ENCODE results near the gene FLVCR2.

FLVCR2 gene

GRCh38 chr14:75558440-75558839 is 20.0 kb upstream of the FLVCR2 start:
- no peak for DNase-seq (ENCODE audit: low spot score)

DNA sequence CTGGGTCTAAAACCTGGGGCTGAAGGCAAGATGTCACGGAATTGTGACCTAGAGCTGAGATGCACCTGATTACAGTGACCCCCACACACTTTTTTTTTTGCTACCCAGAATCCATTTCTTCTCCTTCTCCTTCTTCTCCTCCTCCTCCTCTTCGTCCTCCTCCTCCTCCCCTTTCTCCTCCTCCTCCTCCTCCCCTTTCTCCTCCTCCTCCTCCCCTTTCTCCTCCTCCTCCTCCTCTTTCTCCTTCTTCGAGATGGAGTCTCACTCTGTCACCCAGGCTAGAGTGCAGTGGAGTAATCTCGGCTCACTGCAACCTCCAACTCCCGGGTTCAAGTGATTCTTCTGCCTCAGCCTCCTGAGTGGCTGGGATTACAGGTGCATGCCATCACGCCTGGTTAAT is 19.4 kb upstream of the FLVCR2 start:
- DNase-seq (ENCODE audit: low spot score) = no peak

- peak; percentile 78 for DNase-seq (ENCODE audit: low spot score)
Measured at GRCh38 chr14:75559451-75560222, 18.8 kb upstream of the FLVCR2 start.

GRCh38 chr14:75561013-75561432 is 17.4 kb upstream of the FLVCR2 start:
- DNase-seq (ENCODE audit: low spot score) = peak; percentile 51

- peak; percentile 87 for DNase-seq (ENCODE audit: low spot score)
Measured at GRCh38 chr14:75562089-75562488, 16.3 kb upstream of the FLVCR2 start.

GRCh38 chr14:75562489-75562888 is 15.9 kb upstream of the FLVCR2 start:
- DNase-seq (ENCODE audit: low spot score) = no peak

GRCh38 chr14:75563931-75564330 is 14.5 kb upstream of the FLVCR2 start:
- no peak for DNase-seq (ENCODE audit: low spot score)

- DNase-seq (ENCODE audit: low spot score) = no peak
Measured at GRCh38 chr14:75565056-75565455, 13.4 kb upstream of the FLVCR2 start.

DNA sequence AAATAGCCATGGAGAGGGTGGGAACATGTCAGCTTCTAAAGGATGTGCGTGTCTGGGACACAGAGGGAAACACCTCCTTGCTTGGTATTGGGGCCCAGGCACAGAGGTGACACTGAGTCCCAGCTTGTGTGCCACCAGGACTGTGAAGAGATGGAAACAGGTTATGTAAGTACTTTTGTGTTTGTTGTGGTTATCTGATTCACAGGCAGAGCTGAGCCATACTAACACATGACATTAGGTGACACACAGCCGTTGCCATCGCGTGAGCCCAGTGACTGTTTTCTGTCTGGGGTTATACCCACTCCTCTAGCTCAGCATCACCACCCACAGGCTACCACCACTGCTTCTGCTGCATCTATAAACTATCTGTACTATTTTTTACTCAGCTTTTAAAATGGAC is 12.1 kb upstream of the FLVCR2 start:
- DNase-seq (ENCODE audit: low spot score) = peak; percentile 93

DNA sequence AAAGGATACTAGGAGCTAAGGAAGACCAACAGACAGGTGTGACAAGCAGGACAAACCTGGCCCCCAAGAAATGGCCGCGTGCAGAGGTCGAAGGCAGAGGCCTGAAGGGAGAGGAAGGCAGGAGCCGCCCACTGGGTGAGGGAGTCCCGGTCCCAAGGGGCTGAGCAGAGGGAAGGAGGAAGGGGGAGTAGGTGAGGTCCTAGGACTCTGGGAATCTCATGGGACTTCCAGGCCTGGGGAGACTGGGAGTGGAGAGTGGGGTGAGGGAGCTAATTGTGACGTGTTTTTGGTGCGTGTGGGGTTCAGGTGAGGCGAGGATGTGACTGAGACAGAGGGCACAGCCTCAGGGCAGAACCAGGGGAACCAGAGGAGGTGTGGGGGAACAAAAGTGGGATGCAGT is 11.7 kb upstream of the FLVCR2 start:
- DNase-seq (ENCODE audit: low spot score) = no peak

DNA sequence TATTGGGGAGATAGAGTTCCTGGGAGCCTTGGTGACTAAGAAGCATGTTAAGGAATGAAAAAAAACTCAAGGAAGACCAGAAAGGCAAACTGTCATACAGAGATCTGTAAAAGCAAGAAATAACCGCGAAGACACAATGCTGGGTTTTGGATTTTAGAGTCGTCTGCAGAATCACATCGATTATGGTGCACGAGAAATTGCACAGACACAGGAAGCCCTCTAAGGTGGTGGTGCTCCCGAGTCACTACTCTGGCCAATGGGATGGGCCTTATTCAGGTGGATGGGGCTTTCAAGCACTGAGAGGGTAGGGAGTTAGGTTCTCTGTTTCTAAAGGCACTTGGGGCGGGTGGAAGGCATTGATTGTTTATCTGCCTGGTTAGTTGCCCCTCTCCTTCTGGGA is 10.3 kb upstream of the FLVCR2 start:
- DNase-seq (ENCODE audit: low spot score) = peak; percentile 50

GRCh38 chr14:75568791-75569190 is 9.6 kb upstream of the FLVCR2 start:
- DNase-seq (ENCODE audit: low spot score) = peak; percentile 53

DNA sequence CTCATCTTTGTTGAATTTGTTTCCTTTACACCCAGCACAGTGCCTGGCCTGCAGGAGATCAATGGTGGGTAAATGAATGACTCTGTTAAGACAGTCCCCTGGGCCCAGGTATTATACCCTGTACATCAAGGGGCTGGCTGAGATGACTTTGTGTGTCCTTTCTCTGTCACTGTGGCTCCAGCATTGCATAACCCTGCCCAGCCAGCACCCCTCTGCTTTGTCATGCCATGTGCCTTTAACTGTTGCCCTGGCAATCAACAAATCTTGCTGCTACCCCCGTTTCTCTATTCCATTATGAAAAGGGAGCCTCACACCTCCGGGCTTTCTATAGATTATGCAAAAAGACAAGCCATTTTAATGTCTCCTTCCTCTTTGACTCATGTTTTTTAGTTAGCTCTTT is 7.6 kb upstream of the FLVCR2 start:
- DNase-seq (ENCODE audit: low spot score) = peak; percentile 62

GRCh38 chr14:75572104-75572503 is 6.3 kb upstream of the FLVCR2 start:
- no peak for DNase-seq (ENCODE audit: low spot score)

- DNase-seq (ENCODE audit: low spot score) = no peak
Measured at GRCh38 chr14:75577090-75577489, 1.3 kb upstream of the FLVCR2 start.

DNA sequence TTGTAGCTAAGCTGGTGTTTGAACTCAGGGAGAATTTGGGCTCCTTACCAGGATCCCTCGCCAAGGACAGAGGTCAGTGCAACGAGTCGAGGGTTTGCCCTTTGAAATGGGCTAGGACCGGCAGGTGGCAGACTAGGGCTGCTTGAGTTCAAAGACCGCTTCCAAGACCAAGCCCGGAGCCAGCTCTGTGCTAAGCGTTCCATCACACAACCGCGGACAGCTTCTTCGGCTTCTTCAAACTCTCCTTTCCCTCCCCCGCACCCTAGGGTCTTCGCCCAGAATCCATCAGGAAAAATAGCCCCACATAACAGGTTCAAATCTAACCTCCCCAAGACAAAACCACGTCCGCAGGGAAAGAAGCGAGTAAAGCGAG is 705 bp upstream of the FLVCR2 start:
- DNase-seq (ENCODE audit: low spot score) = peak; percentile 83

DNA sequence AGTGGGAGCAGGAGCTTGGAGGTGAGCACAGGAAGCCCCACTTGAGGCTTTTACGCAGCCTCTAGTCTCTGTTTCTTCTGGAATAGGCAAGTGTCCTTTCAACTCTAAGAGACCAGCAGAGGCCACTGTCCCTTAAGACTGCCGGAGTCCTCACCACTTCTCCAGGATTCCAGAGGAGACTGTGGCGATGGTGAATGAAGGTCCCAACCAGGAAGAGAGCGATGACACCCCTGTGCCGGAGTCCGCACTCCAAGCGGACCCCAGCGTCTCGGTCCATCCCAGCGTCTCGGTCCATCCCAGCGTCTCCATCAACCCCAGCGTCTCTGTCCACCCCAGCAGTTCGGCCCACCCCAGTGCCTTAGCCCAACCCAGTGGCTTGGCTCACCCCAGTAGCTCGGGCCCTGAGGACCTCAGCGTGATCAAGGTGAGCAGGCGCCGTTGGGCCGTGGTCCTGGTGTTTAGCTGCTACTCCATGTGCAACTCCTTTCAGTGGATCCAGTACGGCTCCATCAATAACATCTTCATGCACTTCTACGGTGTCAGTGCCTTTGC is 442 bp downstream of the FLVCR2 start:
- no peak for DNase-seq (ENCODE audit: low spot score)

DNA sequence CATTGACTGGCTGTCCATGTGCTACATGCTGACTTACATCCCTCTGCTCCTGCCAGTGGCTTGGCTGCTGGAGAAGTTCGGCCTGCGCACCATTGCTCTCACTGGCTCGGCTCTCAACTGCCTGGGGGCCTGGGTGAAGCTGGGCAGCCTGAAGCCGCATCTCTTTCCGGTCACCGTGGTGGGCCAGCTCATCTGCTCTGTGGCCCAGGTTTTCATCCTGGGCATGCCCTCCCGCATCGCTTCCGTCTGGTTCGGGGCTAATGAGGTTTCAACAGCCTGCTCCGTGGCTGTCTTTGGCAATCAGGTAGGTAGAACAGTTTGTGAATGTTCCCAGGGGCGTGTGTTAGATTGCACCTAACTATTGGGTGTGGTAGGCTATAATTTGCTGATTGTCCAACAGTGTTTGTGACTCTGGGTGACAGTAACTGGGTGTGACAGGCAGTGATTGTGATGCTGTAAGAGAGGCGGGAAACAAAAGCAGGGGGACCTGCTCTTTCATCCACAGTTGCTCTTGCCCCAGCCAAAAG is 981 bp downstream of the FLVCR2 start:
- DNase-seq (ENCODE audit: low spot score) = no peak

- DNase-seq (ENCODE audit: low spot score) = no peak
Measured at GRCh38 chr14:75579882-75580281, 1.5 kb downstream of the FLVCR2 start.

- DNase-seq (ENCODE audit: low spot score) = no peak
Measured at GRCh38 chr14:75587388-75587787, 9.0 kb downstream of the FLVCR2 start.

- DNase-seq (ENCODE audit: low spot score) = no peak
Measured at GRCh38 chr14:75589931-75590330, 11.5 kb downstream of the FLVCR2 start.

DNA sequence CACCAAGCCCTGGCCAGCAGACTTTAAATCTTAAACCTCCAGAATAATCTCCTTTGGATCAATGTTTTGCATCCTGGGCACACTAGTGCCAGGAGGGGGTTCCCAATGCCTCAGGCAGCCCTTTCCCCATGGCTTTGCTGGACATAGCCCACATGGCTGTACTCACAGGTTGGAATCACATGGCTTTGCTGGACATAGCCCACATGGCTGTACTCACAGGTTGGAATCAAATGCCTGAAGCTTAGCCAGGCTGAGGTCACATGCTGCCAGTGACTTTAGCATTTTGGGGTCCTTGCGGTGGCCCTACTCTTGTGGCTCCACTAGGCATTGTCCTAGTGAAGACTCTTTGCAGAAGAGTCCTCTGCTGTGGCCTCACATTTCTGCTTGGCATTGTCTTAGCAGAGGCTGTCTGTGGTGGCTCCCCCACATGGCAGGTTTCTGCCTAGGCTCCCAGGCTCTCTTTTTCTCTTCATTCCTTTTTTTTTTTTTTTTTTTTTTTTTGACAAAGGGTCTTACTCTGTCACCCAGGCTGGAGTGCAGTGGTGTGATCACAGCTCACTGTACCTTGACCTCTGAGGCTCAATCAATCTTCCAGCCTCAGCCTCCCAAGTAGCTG is 13.0 kb downstream of the FLVCR2 start:
- no peak for DNase-seq (ENCODE audit: low spot score)

DNA sequence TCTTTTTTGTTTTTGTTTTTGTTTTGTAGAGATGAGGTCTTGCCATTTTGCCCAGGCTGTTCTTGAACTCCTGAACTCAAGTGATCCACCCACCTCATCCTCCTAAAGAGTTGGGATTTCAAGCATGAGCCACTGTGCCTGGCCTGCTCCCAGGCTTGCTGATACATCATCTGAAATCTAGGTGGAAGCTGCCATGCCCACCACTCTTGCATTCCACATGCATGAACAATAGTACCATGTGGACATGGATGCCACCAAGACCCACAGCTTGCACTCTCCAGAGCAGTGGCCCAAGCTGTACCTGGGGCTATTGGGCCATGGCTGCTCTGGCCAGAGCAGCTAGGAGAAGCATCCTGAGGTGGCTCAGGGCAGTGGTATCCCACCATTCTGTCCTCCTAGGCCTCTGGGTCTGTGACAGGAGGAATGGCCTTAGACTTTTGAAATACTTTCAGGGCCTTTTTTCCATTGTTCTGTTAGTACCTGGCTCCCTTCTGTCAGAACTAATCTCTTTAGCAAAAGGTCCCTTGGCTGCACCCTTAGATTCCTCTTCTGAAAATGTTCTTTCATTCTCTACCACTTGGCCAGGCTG is 13.7 kb downstream of the FLVCR2 start:
- no peak for DNase-seq (ENCODE audit: low spot score)
